Skin of body (tissue), 2 donors: Measurements from ENCODE around the gene LRRK2. TPM values are rescaled to one million over a fixed set of nuclear protein-coding genes. Genes with fewer than 3 reads are reported as not detected.
A peak's percentile ranks its signal among the peaks of the same experiment; 100 is the strongest.
"Not testable (repeated sequence)": the region's sequence is repeated elsewhere in the genome, so short reads cannot be mapped to it uniquely, and the experiment has no call there.

Experiments used
- DNase-seq: peaks from one replicate; lab custom pipeline; 2025; lab: John Stamatoyannopoulos, UW
- total RNA-seq: library from RNA; depleted of rRNA; stranded (reverse); fragments of >200 nt; gene quantifications from one replicate; pipeline ENCODE4 v1.2.3, GENCODE V29; 2014

Gene LRRK2
- total RNA-seq, 1 donor from 2014 or later, result 21.2 TPM

DNA sequence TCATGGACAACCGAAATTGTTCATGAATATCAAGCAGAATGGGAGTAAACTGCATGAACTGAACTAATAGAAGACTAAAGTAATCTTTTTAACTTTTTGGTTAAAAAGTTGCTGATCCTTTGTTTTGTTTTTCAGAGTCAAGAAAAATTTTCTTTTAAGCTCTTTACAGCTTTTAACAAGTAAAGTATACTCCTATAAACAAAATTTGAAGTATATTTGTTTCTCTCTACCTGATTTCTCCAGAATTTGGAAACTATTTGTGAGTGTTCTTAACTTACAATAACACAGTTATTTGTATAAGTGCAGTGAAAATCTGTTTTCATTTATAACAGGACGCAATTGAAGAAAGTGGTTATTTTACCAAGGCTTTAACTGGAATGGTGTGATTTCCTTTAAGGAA lies 12.2 kb upstream of the LRRK2 start:
- no peak for DNase-seq

- no peak for DNase-seq
Observed at GRCh38 chr12:40215982-40216381, 8.8 kb upstream of the LRRK2 start.

GRCh38 chr12:40216516-40217288 lies 8.1 kb upstream of the LRRK2 start:
- DNase-seq, result no peak

DNA sequence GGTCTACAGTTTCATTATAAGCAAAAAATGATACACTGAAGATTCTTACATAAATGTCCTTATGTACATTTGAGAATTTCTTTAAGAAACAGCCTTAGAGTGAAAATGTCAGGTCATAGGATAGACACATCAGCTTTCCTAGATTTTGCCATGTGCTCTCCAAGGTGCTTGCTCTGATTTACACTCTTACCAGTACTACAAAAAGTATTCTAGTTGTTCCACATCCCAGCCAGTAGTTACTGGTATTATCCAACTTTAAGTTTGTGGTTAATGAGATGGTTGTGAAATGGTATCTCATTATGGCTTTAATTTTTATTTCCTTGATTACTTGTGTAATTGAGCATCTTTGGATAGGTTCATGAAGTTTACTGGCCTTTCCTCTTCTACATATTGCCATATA lies 5.0 kb upstream of the LRRK2 start:
- no peak for DNase-seq

- no peak for DNase-seq
Observed at GRCh38 chr12:40222247-40222646, 2.5 kb upstream of the LRRK2 start.

GRCh38 chr12:40223646-40224045 lies 1.2 kb upstream of the LRRK2 start:
- no peak for DNase-seq

GRCh38 chr12:40225337-40225983 lies 663 bp downstream of the LRRK2 start:
- DNase-seq, result no peak

GRCh38 chr12:40225984-40226602 lies 1.3 kb downstream of the LRRK2 start:
- no peak for DNase-seq

- DNase-seq, result peak; percentile 55
Observed at GRCh38 chr12:40226705-40227104, 1.9 kb downstream of the LRRK2 start.

- no peak for DNase-seq
Observed at GRCh38 chr12:40227447-40227846, 2.6 kb downstream of the LRRK2 start.

GRCh38 chr12:40228727-40229126 lies 3.9 kb downstream of the LRRK2 start:
- no peak for DNase-seq

- DNase-seq, result no peak
Observed at GRCh38 chr12:40229690-40230651, 5.2 kb downstream of the LRRK2 start.

DNA sequence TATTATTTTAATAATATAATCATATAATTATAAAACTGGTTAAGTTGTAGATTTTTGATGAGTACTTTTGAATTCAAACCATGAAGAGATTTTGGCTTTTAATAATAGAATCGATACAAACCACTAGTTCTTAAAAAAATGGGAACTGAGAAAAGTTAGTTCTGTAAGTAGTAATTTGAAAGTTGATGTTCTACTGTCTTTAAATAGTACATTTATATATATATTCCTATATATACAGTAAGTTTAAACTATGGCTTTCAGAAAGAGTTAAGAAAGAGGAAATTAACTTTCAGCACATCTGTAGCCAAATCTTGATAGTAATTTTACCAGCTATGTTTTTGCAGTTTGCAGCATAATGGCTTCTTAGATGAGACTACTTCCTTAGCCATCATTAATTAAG lies 7.8 kb downstream of the LRRK2 start:
- no peak for DNase-seq

DNA sequence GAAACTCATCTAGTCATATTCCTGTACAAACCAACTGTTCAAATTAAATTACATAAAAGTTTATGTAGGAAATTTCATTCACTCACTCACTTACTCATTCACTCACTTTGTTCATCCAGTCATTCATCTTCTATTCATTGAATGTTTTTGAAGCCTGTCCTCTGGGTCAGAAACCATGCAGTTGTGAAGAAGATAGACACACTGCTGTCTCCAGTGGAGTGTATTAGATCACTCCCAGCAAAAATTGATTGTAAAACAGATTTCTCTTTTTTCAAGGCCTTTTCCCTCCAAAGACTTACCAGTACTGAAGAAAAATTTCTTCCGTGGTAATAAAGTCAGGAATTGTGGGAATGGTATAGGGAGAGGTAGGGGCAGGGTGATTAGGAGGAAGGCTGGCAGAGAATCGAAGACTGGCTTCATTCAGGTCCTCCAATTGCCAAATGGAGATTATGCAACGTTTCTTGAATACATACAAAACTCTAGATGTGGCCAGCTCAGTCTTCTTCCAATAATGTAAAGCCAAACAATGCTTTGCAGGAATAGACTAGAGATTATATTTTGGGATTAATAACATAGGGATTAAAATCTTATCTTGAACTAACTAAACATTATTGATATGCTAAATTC lies 9.1 kb downstream of the LRRK2 start:
- DNase-seq, result no peak

DNA sequence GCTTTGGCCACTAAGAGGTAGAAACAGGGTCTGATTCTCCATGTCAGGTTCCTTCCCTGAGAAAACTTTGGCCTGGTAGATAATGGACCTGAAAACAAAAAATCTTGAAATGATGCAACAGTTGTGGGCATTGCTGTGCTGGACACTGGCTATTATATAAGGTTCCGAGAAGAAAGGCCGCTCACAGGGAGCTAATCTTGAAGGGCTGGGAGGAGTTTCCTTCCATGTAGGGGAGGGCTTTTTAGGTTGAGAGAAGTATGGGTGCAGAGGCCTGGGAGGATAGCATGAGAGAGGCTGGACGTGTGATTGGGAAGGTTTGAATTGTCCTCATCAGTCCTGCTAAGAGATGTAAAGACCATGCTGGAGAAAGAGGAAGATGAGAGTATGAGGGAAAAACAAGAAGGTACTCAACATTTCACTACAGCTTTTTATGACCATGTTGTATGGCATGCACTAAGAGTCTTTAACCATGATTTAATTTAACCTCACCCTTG lies 11.6 kb downstream of the LRRK2 start:
- no peak for DNase-seq

GRCh38 chr12:40238266-40238902 lies 13.6 kb downstream of the LRRK2 start:
- no peak for DNase-seq

- DNase-seq, result no peak
Observed at GRCh38 chr12:40238979-40239378, 14.2 kb downstream of the LRRK2 start.

GRCh38 chr12:40240779-40241178 lies 16.0 kb downstream of the LRRK2 start:
- DNase-seq, result no peak

DNA sequence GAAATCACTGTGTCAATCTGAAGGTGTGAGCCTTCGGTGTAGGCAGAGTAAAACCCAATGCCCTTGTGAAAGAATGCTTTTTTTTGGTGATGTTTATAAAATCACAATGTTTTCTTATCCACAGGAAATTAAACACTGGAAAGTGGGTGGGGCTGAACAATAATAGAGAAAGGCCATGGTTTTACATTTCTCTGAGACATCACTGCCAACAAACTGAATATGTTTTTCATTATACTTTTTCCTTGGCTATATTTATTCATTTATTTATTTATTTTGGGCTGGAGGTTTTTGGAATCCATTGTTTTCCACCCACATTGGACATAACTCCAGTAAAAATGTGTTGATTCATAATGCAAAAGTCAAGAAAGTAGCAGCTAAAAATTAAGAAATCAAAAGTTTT lies 16.9 kb downstream of the LRRK2 start:
- peak; percentile 52 for DNase-seq

- not testable (repeated sequence) for DNase-seq
Observed at GRCh38 chr12:40244526-40245156, 19.8 kb downstream of the LRRK2 start.
